Stimulated activated CD4-positive, alpha-beta T cell treated with anti-CD3 and anti-CD28 coated beads, TNF-alpha, amount 100 ng/mL, for 4 hours (primary cell): ENCODE results near the gene UQCRHL.

ENCODE experiments used
- DNase-seq, 3 experiments: peaks; one replicate each; pipeline ENCODE4 v3.0.0-alpha.2; 2020; ENCODE audit warnings: low read depth in 3 of 3

UQCRHL gene

DNA sequence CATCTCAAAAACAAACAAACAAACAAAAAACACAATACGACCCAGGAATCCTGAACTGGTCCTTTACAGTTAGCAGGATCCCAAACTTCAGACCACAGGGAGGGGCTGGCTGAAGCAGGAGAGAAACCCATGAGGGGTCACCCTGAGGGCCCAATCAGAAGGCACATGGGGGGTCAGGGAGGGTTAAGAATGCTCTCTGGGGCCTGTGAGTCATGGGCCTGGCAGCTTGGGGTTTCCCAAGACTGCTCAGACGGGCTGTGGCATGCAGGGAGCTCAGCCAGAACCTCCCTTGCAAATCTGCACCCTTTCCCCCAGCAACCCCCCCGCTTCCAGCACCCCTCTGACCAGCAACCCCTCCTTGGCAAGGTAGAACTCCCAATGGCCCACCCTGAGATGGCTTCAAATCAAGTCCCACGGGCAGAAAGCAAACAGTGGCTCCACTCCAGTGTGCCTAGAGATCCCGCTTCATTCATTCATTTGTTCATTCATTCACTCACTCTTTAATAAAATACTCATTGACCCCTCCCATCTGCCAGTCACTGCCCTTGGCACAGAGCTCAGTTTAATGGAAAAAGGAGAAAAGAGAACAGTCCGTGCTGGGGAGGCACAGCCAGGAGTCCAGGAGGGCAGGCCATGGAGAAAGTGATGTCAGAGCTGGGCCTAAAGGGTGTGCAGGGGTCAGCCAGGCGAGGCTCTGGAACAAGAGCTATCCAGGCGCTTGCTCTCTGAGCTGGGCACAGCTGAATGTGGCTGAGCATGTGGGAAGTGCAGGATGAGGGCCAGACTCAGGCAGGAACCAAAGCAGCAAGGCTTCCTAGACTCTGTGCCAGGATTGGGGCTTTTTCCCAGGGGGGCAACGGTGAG lies 8.2 kb downstream of the UQCRHL start:
- peak in 1 of 3 experiments; percentile 2 for DNase-seq

DNA sequence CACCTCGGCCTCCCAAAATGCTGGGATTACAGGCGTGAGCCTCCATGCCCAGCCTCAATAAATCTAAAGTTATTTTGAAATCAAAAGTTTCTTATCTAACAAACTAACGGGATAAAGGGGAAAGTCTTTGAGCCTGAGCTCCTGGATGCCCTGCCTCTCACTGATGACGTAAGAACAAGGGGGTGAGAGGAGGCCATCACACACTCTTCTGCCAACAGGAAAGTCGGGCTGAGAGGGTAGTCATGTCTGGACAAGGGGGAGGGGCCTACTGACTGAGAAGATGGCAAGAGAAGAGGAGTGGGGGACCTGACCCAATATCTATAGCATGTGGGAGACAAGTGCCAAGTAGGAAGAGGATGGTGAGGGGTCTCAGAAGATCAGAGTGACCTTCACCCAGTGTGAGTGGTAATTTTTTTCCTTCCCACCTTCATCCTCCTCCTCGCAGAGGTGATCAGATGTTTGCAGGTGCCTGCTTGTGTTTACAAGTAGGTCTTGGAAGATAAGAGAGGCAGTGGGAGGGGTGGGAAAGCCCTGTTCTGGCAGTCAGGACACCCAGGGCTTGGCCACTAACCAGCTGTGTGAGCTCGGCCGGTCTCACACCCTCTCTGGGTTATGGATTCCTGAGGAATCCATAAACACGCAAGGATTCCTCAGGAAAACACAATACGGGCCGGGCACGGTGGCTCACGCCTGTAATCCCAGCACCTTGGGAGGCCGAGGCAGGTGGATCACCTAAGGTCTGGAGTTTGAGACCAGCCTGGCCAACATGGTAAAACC lies 9.6 kb downstream of the UQCRHL start:
- DNase-seq, result no peak

DNA sequence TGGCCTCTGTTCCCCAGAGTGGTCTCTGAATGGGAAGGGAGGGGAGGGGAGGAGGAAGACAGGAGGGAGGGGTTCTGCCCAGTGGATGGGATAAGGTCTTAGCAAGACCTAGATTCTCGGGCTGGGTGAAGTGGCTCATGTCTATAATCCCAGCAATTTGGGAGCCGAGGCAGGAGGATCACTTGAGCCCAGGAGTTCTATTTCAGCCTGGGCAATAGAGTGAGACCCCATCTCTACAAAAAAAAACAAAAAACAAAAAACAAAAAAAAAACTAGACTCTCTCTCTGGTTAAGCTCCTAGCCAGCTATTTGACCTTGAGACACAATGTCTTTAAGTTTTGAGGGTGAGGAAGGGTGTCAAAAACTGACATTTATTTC lies 11.4 kb downstream of the UQCRHL start:
- no peak for DNase-seq

DNA sequence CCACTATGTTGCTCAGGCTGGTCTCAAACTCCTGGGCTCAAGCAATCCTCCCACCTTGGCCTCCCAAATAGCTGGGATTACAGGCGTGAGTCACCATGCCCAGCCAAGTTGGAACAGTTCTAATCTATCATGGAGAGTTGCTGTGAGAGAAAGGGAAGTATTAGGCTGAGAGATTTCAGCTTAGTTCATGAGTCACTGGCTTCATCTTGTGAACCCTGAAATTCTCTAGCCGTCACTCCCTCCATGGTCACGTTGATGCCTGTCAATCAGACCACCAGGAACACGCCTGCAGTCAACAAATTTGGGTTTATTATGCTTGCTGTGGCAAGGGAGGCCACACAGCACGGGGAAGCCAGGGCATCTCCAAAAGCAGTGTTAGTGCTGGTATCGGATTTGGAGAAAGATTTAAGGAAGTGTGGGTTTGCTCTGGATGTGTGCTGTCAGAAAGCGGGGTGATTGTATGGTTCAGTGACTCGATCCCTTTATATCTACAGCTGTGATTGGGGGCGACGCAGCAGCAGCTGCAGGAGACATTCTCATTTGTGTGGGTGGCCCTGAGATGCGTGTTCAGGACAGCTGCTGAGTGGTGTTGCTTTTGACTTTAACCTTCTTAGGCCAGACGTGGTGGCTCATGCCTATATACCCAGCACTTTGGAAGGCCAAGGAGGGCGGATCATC lies 18.7 kb downstream of the UQCRHL start:
- DNase-seq, result no peak

DNA sequence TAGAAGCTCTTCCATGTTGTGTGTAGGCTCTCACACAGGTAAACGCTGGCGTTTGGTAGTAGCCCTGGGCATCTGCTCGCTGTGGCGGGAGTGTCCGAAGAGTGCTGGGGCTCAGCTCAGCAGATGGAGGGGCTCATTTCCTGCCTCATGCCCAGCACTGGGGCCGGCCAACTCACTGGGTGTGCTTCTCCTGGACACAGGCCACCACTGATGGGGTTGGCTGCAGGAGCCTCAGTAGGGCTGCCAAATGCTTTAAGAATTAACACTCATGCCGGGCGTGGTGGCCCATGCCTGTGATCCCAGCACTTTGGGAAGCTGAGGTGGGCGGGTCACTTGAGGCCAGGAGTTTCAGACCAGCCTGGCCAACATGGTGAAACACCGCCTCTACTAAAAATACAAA lies 20.9 kb downstream of the UQCRHL start:
- DNase-seq, result no peak

DNA sequence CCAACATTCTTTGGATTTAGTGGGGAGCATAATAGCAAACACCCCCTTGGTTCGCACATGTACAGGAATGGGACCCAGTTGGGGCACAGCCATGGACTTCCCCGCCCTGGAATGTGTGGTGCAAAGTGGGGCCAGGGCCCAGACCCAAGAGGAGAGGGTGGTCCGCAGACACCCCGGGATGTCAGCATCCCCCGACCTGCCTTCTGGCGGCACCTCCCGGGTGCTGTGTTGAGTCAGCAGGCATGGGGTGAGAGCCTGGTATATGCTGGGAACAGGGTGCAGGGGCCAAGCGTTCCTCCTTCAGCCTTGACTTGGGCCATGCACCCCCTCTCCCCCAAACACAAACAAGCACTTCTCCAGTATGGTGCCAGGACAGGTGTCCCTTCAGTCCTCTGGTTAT lies 21.8 kb downstream of the UQCRHL start:
- DNase-seq, result no peak

DNA sequence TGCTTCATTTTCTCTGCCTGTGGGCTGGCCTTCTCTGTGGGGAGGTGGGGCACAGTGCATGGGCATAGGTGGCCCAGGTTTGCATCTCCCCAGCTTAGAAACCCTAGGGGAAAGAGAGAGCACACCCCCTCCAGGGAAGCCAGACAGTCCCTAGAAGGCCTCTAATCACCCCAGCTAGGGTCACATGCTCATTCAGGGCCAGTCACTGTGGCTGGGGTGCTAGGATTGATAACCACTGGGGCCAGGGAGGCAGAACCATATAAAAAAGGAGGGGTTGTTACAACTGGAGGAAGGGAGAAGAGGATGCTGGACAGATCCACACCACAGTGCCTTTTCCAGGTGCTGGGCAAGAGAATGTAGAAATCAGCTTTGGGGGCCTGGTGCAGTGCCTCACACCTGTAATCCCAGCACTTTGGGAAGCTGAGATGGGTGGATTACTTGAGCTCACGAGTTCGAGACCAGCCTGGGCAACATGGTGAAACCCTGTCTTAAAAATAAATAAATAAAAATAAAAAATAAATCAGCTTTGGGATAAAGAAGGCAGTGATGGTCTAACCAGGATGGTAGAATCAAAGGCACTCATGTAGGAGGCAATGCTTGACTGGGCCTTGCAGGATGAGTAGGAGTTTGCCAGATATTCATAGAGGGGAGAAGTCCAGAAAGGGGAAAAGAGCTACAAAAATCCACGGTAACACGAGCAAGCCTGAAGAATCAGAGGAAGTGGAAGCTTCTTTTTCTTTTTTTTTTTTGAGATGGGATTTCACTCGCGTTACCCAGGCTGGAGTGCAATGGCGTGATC lies 29.3 kb downstream of the UQCRHL start:
- DNase-seq, result no peak

DNA sequence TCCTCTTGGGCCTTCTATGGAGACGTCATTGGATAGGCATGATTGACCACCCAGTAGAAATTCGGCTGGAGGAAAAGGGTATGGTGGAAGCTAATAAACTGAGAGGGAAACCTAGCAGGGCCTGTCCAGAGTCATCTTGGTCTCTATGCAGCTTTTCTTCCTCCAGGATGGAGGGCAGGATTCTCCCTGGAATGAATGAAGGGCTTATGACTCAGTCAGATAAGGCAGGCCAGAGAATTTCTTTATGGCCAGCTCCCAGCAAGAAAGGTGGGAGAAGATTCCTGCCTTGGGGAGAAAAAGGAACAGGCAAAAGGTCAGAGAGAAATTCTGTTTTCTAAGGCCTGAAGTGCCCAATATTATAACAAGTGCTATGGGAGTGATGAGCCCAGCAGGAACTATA lies 31.7 kb downstream of the UQCRHL start:
- DNase-seq, result no peak

DNA sequence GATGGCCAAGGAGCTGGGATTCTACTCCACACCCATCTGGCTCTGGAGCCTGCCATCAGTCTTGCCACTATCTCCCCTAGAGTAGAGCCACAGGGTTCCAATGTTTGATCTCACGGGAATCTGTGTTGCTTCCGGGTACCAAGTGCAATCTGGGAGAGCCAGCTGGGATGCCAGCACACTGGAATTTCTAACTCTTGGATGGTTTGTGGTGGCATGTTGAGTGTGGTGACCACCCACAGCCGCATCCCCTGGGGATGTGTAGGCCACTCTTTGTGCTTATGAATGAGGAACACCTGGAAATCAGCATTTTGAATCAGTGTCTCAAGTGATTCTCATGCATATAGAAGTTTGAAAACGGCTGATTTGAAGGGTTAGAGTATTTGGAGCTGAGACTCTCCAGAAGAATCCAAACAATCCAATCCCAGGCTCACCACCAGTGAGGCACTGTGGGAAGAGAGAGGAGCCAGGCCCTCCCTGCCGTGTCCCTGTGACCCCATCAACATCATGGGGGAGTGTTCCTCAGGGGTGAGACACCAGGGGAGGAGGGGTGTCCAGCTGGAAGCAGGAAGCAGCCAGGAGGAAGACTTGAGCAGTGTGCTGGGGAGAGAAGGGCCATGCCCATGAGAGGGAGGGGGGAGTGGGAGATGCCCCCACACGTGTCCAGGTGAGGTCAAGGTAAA lies 35.5 kb downstream of the UQCRHL start:
- no peak for DNase-seq

DNA sequence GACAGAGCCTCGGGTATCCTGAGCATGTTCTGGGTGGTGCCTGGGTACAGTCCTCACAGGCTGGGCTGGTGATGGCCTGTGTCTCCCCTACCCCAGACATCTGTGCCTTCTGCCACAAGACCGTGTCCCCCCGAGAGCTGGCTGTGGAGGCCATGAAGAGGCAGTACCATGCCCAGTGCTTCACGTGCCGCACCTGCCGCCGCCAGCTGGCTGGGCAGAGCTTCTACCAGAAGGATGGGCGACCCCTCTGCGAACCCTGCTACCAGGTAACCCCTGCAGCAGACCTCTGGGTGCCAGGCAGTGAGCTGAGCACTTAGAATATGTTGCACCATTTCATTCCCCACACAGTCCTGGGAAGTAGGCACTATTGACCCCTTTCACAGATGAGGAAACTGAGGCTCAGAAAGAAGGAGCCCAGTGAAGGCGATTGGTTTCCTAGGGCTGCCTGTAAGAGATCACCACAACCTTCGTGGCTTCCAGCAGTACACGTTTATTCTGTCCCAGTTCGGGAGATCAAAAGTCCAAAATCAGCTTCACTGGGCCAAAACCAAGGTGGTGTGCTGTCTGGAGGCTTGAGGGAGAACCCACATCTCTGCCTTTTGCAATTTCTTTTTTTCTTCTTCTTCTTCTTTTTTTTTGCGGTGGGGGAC lies 37.0 kb downstream of the UQCRHL start:
- DNase-seq, result no peak

DNA sequence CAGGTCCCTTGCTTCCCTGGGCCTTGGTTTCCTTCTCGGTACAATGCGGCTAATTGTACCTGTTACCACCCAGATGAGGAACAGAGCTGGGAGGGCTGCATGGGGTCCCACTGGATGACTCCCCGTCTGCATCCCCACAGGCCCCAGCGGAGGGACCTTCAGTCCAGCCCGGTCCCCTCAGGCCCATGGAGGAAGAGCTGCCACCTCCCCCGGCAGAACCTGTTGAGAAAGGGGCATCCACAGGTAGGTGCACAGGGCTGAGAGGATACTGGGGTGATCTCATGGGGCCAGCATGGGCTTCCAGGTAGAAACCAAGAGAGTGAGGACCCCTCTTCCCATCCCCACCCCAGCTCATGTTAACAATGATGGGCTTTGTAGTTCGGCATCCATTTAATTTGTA lies 39.1 kb downstream of the UQCRHL start:
- DNase-seq, result no peak

DNA sequence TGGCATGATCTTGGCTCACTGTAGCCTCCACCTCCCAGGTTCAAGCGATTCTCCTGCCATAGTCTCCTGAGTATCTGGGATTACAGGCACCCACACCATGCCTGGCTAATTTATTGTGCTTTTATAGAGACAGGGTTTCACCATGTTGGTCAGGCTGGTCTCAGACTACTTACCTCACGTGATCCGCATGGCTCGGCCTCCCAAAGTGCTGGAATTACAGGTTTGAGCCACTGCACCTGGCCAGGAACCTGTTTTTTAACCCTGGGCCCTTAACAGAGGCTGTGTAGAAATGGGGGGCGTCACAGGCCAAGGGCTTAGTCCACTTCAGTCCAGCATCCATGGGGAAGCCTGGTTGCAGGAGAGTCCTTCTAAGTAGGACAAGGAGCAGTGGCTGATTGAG lies 39.5 kb downstream of the UQCRHL start:
- DNase-seq, result no peak

DNA sequence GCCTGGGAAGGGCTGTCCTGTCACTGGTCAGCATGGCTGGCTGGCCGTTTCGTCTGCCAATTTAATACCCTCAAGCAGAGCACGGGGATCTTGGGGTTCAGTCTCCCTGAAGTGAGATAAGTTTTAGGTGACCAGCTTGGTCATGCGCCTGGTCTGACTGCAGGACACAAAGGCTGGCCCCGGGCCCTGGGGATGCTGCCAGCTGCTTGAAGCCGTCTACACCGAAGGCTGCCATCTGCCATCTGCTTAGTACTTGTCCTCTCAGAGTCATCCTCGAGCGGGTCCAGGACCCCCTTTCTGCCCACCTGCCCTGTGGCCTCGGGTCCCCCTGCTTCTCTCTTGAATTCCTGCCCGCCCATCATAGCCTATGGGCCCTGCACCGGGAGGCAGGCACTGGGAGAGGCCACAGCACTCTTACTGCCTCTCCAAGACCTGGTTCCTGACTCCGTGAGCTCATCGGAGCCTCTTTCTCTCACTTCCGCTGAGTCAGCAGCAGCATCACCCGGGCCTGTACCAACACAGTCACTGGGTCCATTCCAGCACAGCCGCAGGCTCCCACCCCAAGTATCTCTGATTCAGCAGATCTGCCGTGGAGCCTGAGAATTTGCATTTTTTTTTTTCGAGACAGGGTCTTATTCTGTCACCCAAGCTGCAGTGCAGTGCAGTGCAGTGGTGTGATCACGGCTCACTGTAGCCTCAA lies 41.8 kb downstream of the UQCRHL start:
- no peak for DNase-seq

DNA sequence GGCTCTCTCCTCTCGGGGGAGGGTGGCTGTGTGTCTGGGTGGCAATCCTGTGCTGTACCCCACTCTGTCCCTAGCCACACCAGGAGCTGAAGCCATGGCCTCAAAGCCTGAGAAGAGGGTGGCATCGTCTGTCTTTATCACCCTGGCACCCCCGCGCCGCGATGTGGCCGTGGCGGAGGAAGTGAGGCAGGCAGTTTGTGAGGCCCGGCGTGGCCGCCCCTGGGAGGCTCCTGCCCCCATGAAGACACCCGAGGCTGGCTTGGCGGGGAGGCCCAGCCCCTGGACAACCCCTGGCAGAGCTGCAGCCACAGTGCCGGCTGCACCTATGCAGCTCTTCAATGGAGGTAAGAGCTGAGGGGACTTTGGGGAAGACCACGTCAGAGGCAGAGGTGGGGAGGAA lies 42.6 kb downstream of the UQCRHL start:
- no peak for DNase-seq

DNA sequence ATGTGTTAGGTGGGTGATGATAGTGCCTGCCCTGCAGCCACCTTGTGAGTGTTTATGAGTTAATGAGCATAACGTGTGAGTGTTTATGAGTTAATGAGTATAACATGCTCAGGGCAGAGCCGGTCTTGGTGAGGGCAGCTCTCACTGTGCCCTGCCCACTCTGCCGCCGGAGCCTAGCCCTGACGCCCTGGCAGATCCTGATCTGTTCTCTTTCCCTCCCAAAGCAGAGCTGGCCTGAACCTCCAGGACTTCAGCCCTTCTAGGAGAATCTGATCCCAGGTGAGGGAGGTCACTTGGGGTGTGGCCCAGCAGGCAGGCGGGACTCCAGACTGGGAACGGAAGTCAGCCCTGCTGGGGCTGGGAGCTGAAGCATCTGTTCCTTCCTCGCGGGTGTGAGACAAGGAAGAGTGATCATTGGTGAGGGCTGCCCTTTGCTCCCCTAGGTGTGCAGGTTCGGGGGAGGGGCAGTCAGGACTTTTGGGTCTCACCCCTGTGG lies 43.1 kb downstream of the UQCRHL start:
- DNase-seq, result no peak

DNA sequence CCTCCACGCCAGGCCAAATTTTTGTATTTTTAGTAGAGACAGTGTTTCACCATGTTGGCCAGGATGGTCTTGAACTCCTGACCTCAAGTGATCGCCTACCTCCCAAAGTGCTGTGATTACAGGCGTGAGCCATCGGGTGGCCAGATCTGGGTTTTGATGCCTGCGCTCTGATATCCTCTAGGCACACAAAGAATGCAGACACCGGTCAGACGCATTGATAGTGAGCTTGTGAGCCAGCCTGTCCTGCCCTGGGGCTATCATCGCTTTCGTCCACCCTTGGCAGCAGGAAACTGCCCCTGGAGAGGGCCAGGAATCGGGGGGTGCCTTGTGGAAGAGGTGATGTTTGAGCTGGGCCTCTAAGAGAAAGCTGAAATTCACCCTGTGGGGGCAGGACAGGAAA lies 44.9 kb downstream of the UQCRHL start:
- no peak for DNase-seq

DNA sequence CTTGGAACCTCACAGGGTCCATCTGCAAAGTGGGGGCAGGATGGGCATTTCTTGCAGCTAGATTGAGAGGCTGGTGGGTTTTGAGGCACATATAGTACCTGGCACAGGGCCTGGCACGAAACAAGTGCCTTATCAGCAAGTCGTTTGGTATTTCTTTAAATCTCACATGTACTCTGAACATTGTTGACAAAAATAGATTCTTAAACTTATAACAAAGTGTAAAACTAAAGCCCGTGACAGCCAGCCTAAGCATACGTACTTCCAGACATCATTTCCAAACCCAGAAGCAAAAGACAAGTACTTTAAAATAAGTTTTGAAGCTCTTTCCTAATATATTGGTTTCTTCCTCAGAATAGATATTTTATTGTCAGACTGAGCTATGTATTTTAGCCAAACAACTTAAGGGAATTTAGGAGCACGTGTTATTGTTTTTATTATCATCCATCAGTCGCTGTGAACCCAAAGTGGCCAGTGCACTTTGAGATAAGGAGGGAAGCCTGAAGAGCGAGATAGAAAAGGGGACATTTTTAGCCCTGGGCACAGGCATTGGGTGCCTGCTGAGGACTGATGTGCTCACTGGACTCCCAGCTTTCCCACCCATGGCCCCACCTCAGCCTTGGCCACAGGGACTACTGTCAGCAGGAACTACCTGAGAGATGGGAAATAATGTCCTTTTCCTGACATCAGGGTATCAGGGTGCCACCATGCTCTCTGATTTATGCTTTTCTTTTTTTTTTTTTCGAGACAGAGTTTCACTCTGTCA lies 45.9 kb downstream of the UQCRHL start:
- DNase-seq, result no peak

DNA sequence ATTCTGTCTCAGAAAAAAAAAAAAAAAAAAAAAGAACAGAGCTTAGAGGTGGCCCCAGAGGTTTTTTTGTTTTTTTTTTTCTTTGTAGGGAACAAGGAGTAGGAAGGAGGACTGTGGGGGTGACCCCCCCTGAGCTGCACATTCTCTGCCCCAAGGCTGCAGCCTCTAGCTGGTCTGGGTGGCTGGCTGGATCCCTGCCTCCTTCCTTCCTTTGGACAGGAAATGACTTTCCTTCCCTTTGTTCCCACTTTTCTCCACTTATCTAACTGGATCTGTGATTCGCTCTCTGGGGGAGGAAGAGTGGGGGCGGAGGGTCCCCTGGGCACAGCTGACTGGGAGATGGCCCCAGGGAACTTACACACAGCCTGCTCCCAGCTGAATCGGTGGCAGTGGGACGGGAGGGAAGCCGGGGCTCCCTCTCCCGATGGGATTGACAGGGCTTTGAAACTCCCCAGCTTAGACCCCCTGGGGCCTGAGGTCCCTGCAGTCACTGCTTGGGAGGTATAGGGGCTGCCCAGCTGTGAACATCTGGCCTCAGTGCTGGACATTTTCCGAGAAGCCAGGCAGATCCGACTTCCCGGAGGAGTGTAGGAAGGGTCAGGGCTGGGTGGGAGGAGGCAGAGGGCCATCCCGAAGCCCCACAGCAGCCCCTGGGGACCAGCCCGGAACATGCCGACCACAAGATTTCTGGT lies 46.8 kb downstream of the UQCRHL start:
- no peak for DNase-seq
